ENCODE results near the gene AQP5. TPM values are rescaled to one million over a fixed set of nuclear protein-coding genes. Genes with fewer than 3 reads are reported as not detected.

Gene AQP5
- total and polyA plus RNA-seq, 11 donors = 0.20 to 0.78 (median 0.51) TPM; not detected in 4

- H3K4me1 ChIP-seq = peaks cover 0 to 36% (median 13%) of the 10 kb centered on the region in 12 donors
- no peak overlapping the region for H3K4me3 ChIP-seq
- H3K27me3 ChIP-seq = peaks cover 0 to 76% (median 23%) of the 10 kb centered on the region in 9 donors
- no peaks in the 10 kb centered on the region for H3K36me3 ChIP-seq
- H3K9me3 ChIP-seq = no peaks in the 10 kb centered on the region
- peak; percentile 66 to 77 (median 74) for ATAC-seq
- DNase-seq = peak; percentile 70 to 84 (median 79)
- H3K27ac ChIP-seq = peak overlapping the region in 3 of 12 donors; percentile 29 to 34 (median 30)
- 69 to 82% (median 73%) methylated on average over 7 to 21 of the region's 21 CpGs for WGBS, 4 donors
- no peak for TF ChIP-seq CTCF (IDR thresholded peaks at IDR 0.05)
- TF ChIP-seq POLR2A (IDR thresholded peaks at IDR 0.05) = no peak
- intact Hi-C loops (cut with DNase I) = loop anchor here in 5 of 10 donors (5.0 to 10.0 kb wide), 4 partner anchors 96 to 222 kb away; no protein-coding TSS in a partner anchor
These were observed 1.4 kb downstream of the AQP5 start for GRCh38 chr12:49962861-49963765.

- Histone ChIP-seq H3K27ac (no peak overlapping the region), H3K36me3 (no peaks in the 10 kb centered on the region), H3K27me3 (peaks cover 0 to 68% (median 25%) of the 10 kb centered on the region in 9 donors), H3K9me3 (no peaks in the 10 kb centered on the region), H3K4me1 (peaks cover 0 to 36% (median 13%) of the 10 kb centered on the region in 12 donors), H3K4me3 (no peak overlapping the region)
- DNase-seq (no peak), ATAC-seq (no peak)
- no peak for TF ChIP-seq CTCF (IDR thresholded peaks at IDR 0.05)
- TF ChIP-seq POLR2A (IDR thresholded peaks at IDR 0.05) = no peak
- 79 to 85% (median 81%) methylated on average over 11 to 17 of the region's 17 CpGs for WGBS, 4 donors
- intact Hi-C loops (cut with DNase I) = loop anchor here in 5 of 10 donors (5.0 to 10.0 kb wide), 4 partner anchors 97 to 221 kb away; no protein-coding TSS in a partner anchor
These were observed 2.5 kb downstream of the AQP5 start for GRCh38 chr12:49963976-49964815.

- 70 to 79% (median 74%) methylated on average over 13 of the region's 13 CpGs for WGBS, 4 donors
- Histone ChIP-seq H3K27ac (no peak overlapping the region), H3K4me3 (no peak overlapping the region), H3K36me3 (no peaks in the 10 kb centered on the region), H3K4me1 (peaks cover 0 to 28% (median 13%) of the 10 kb centered on the region in 12 donors), H3K9me3 (no peaks in the 10 kb centered on the region), H3K27me3 (peaks cover 0 to 63% (median 18%) of the 10 kb centered on the region in 9 donors)
- TF ChIP-seq CTCF (IDR thresholded peaks at IDR 0.05) (no peak), POLR2A (IDR thresholded peaks at IDR 0.05) (no peak)
- no peak for ATAC-seq
- intact Hi-C loops (cut with DNase I) = loop anchor here in 9 of 10 donors (5.0 to 10.0 kb wide), 7 partner anchors 87 to 220 kb away; no protein-coding TSS in a partner anchor
- no peak for DNase-seq
These were observed 3.4 kb downstream of the AQP5 start for GRCh38 chr12:49964849-49965624.
